Central memory CD4-positive, alpha-beta T cell (primary cell): ENCODE results near the gene TRDMT1.

Source experiments
- DNase-seq: peaks from one replicate; pipeline ENCODE4 v3.0.0; 2022

Gene TRDMT1

GRCh38 chr10:17169803-17170202 is 31.7 kb downstream of the TRDMT1 start:
- no peak for DNase-seq

GRCh38 chr10:17166699-17167098 is 34.8 kb downstream of the TRDMT1 start:
- DNase-seq: no peak

- DNase-seq: no peak
Observed at GRCh38 chr10:17162828-17163227, 38.6 kb downstream of the TRDMT1 start.

GRCh38 chr10:17161775-17162174 is 39.7 kb downstream of the TRDMT1 start:
- DNase-seq: no peak

GRCh38 chr10:17157024-17157423 is 44.4 kb downstream of the TRDMT1 start:
- DNase-seq: no peak

- DNase-seq: no peak
Observed at GRCh38 chr10:17155826-17156225, 45.6 kb downstream of the TRDMT1 start.

GRCh38 chr10:17154116-17154515 is 47.4 kb downstream of the TRDMT1 start:
- DNase-seq: no peak

- no peak for DNase-seq
Observed at GRCh38 chr10:17153321-17153720, 48.2 kb downstream of the TRDMT1 start.

- no peak for DNase-seq
Observed at GRCh38 chr10:17151716-17152115, 49.8 kb downstream of the TRDMT1 start.

GRCh38 chr10:17147884-17148489 is 53.5 kb downstream of the TRDMT1 start:
- DNase-seq: no peak

GRCh38 chr10:17146892-17147291 is 54.6 kb downstream of the TRDMT1 start:
- DNase-seq: no peak

GRCh38 chr10:17145239-17145638 is 56.2 kb downstream of the TRDMT1 start:
- DNase-seq: no peak

- DNase-seq: no peak
Observed at GRCh38 chr10:17144757-17145156, 56.7 kb downstream of the TRDMT1 start.

GRCh38 chr10:17144032-17144431 is 57.4 kb downstream of the TRDMT1 start:
- DNase-seq: no peak

GRCh38 chr10:17143055-17143690 is 58.3 kb downstream of the TRDMT1 start:
- DNase-seq: no peak

GRCh38 chr10:17141504-17142229 is 59.8 kb downstream of the TRDMT1 start:
- DNase-seq: no peak

- no peak for DNase-seq
Observed at GRCh38 chr10:17140386-17140761, 61.1 kb downstream of the TRDMT1 start.

- no peak for DNase-seq
Observed at GRCh38 chr10:17138460-17139042, 62.9 kb downstream of the TRDMT1 start.

GRCh38 chr10:17134737-17135260 is 66.7 kb downstream of the TRDMT1 start:
- no peak for DNase-seq

- DNase-seq: no peak
Observed at GRCh38 chr10:17134282-17134681, 67.2 kb downstream of the TRDMT1 start.

- DNase-seq: no peak
Observed at GRCh38 chr10:17129741-17130140, 71.7 kb downstream of the TRDMT1 start, which contains the start of gene CUBN. Gene CUBN (minus strand): TSS chr10:17129811. CDS start chr10:17129765, 46 bp downstream.

- DNase-seq: no peak
Observed at GRCh38 chr10:17128261-17128660, 73.2 kb downstream of the TRDMT1 start.

GRCh38 chr10:17126327-17126726 is 75.1 kb downstream of the TRDMT1 start:
- DNase-seq: no peak
